NT2/D1 (cell line): Measurements from ENCODE around the gene PPP4R2.

ENCODE experiments used
- DNase-seq: peaks from one replicate; pipeline ENCODE4 v3.0.0-alpha.2; 2011; ENCODE audit warnings: low read depth, low spot score
- H3K27me3 ChIP-seq: 2 replicates; pipeline ENCODE4 v1.6.0; 2011; ENCODE audit warnings: mild to moderate bottlenecking; ENCODE audit not compliant: insufficient read length, insufficient read depth
- H3K36me3 ChIP-seq: 2 replicates; pipeline ENCODE4 v1.6.1; 2011; ENCODE audit warnings: mild to moderate bottlenecking, low read length, mixed read lengths; ENCODE audit not compliant: insufficient read depth, insufficient read length
- H3K4me1 ChIP-seq: 2 replicates; pipeline ENCODE4 v1.5.1; 2011; ENCODE audit not compliant: insufficient read depth, insufficient read length
- H3K4me3 ChIP-seq: 2 replicates; pipeline ENCODE4 v1.5.1; 2011; ENCODE audit warnings: low read depth; ENCODE audit not compliant: insufficient read length
- H3K9ac ChIP-seq: 2 replicates; pipeline ENCODE4 v1.6.0; 2011; ENCODE audit warnings: low read depth; ENCODE audit not compliant: insufficient read length
- H3K9me3 ChIP-seq: 2 replicates; pipeline ENCODE4 v1.5.1; 2011; ENCODE audit warnings: mild to moderate bottlenecking, low read length; ENCODE audit not compliant: insufficient read depth
- SUZ12 ChIP-seq: IDR thresholded peaks from 2 replicates; pipeline ENCODE4 v1.6.1; 2011; ENCODE audit not compliant: insufficient read length, insufficient read depth; ENCODE audit errors: extremely low read depth
- YY1 ChIP-seq: IDR thresholded peaks from 2 replicates; pipeline ENCODE4 v1.6.1; 2011; ENCODE audit not compliant: insufficient read length, insufficient read depth
- ZNF274 ChIP-seq: IDR thresholded peaks from 2 replicates; pipeline ENCODE4 v1.6.1; 2011; ENCODE audit warnings: mild to moderate bottlenecking, low read depth, low read length

Gene PPP4R2

DNA sequence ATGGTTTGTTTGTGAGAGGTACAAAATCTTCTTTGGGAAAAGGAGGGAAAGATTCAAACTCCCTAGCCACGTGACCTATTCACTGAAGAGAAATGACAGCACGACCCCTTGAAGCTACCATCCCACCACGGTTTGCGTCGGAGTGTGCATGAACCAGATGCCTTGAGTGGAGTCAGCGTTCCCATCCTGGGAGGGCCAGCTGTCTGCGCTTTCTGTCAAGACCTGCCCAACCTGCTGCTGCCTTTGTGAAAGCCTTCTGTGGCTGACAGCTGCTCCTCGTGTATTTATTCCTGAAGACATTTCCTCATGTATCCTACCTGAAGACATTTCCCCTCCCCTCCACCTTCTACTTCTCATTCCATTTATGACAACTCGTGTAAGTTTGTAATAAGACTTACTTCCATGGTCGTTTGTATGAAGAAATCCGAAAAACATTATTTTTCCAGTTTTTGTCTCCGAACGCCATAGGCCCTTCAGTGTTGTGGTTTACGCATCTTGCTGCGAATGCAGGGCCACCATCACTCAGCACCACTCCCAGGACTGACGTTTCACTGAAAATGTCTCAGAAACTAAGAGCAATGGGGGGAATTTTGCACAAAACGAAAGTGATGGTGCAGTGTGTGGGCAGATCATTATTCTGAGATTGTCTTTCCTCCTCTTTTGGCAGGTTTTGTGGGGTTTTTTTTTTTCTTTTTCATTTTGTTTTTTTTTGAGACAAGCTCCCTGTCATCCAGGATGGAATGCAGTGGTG lies 83.8 kb downstream of the PPP4R2 start:
- H3K36me3 ChIP-seq = no peaks in the 10 kb centered on the region
- H3K4me1 ChIP-seq = no peaks in the 10 kb centered on the region
- no peaks in the 10 kb centered on the region for H3K9me3 ChIP-seq
- TF ChIP-seq YY1 = no peak
- TF ChIP-seq ZNF274 = no peak
- no peak for TF ChIP-seq SUZ12
- H3K27me3 ChIP-seq = no peaks in the 10 kb centered on the region
- H3K4me3 ChIP-seq = no peak overlapping the region
- DNase-seq = no peak
- H3K9ac ChIP-seq = no peak overlapping the region

GRCh38 chr3:73081140-73081539 lies 84.5 kb downstream of the PPP4R2 start:
- H3K4me3 ChIP-seq = no peak overlapping the region
- no peak for DNase-seq
- H3K4me1 ChIP-seq = no peaks in the 10 kb centered on the region
- no peaks in the 10 kb centered on the region for H3K27me3 ChIP-seq
- H3K9ac ChIP-seq = no peak overlapping the region
- H3K36me3 ChIP-seq = no peaks in the 10 kb centered on the region
- H3K9me3 ChIP-seq = no peaks in the 10 kb centered on the region
- TF ChIP-seq ZNF274 (no peak), SUZ12 (no peak), YY1 (no peak)

GRCh38 chr3:73084170-73084569 lies 87.6 kb downstream of the PPP4R2 start:
- Histone ChIP-seq H3K4me3 (no peak overlapping the region), H3K4me1 (no peaks in the 10 kb centered on the region), H3K27me3 (no peaks in the 10 kb centered on the region), H3K9ac (no peak overlapping the region), H3K9me3 (no peaks in the 10 kb centered on the region), H3K36me3 (no peaks in the 10 kb centered on the region)
- DNase-seq = no peak
- TF ChIP-seq ZNF274 (no peak), SUZ12 (no peak), YY1 (no peak)

DNA sequence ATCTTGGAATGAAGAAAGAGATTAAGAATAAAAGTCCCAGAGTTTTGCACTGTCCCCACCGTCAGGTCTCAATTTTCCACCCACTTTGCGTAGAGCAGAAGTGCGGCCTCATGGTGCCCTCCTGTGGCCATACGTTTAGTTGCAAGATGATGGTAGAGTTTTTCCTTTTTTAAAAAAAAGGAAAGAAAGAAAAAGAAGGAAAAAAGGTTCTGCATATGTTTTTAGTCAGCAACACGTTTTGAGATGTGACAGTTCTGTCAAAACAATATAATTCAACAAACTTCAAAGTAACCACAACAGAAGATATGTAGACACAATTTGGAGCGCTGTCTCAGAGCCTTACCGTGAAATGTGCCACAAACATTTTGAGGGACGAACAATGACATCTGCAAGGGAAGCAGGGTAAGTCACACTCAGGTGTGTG lies 89.5 kb downstream of the PPP4R2 start:
- no peaks in the 10 kb centered on the region for H3K27me3 ChIP-seq
- no peaks in the 10 kb centered on the region for H3K36me3 ChIP-seq
- H3K4me1 ChIP-seq = no peaks in the 10 kb centered on the region
- H3K9me3 ChIP-seq = no peaks in the 10 kb centered on the region
- TF ChIP-seq YY1 (no peak), ZNF274 (no peak), SUZ12 (no peak)
- peak; percentile 42 for DNase-seq
- no peak overlapping the region for H3K9ac ChIP-seq
- no peak overlapping the region for H3K4me3 ChIP-seq

- H3K27me3 ChIP-seq = no peaks in the 10 kb centered on the region
- DNase-seq = no peak
- no peak for TF ChIP-seq YY1
- TF ChIP-seq SUZ12 = no peak
- no peak for TF ChIP-seq ZNF274
These were observed 97.5 kb downstream of the PPP4R2 start for GRCh38 chr3:73094129-73094528.

DNA sequence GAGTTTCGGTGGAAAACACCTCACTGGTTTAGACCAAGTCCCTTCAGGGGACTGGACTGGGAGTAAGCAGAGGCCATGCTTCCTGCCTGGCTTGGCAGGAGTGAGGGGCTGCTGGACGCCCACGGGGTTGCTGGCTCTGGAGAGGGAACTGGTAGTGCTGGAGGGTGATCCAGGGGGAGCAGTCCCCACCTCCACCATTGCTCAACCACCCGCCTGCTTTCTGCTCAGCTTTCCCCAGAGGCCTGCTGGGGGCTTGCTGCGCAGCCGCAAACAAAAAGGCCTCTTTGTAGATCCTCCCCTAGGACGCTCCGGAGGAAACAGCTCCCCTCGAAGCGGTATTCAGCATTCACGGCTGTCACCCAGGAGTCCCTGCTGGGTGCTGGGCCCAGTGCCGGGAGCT lies 98.3 kb downstream of the PPP4R2 start:
- Histone ChIP-seq H3K9me3 (no peaks in the 10 kb centered on the region), H3K4me3 (peak overlapping the region; percentile 17), H3K36me3 (no peaks in the 10 kb centered on the region), H3K9ac (peak overlapping the region; percentile 46), H3K27me3 (no peaks in the 10 kb centered on the region), H3K4me1 (no peaks in the 10 kb centered on the region)
- TF ChIP-seq ZNF274 (no peak), SUZ12 (no peak), YY1 (no peak)
- DNase-seq = peak; percentile 32

More at GRCh38 chr3:73094129-73094528, 97.5 kb downstream of the PPP4R2 start:
- Histone ChIP-seq H3K4me3 (no peak overlapping the region), H3K4me1 (no peaks in the 10 kb centered on the region), H3K9ac (peak overlapping the region; percentile 46), H3K36me3 (no peaks in the 10 kb centered on the region), H3K9me3 (no peaks in the 10 kb centered on the region)

GRCh38 chr3:73096169-73096568 lies 99.6 kb downstream of the PPP4R2 start:
- Histone ChIP-seq H3K9ac (no peak overlapping the region), H3K27me3 (no peaks in the 10 kb centered on the region), H3K9me3 (no peaks in the 10 kb centered on the region), H3K4me1 (no peaks in the 10 kb centered on the region), H3K36me3 (no peaks in the 10 kb centered on the region), H3K4me3 (no peak overlapping the region)
- TF ChIP-seq ZNF274 = no peak
- TF ChIP-seq SUZ12 = no peak
- no peak for TF ChIP-seq YY1
- DNase-seq = no peak

- Histone ChIP-seq H3K4me3 (no peak overlapping the region), H3K9ac (no peak overlapping the region), H3K27me3 (no peaks in the 10 kb centered on the region), H3K36me3 (no peaks in the 10 kb centered on the region), H3K9me3 (no peaks in the 10 kb centered on the region), H3K4me1 (peaks cover 3% of the 10 kb centered on the region)
- TF ChIP-seq SUZ12 (no peak), ZNF274 (no peak), YY1 (no peak)
- no peak for DNase-seq
These were observed 101.4 kb downstream of the PPP4R2 start for GRCh38 chr3:73098026-73098425.
